ENCODE measurements around the gene NUDT3.
A peak's percentile ranks its signal among the peaks of the same experiment; 100 is the strongest.

Gene NUDT3

DNA sequence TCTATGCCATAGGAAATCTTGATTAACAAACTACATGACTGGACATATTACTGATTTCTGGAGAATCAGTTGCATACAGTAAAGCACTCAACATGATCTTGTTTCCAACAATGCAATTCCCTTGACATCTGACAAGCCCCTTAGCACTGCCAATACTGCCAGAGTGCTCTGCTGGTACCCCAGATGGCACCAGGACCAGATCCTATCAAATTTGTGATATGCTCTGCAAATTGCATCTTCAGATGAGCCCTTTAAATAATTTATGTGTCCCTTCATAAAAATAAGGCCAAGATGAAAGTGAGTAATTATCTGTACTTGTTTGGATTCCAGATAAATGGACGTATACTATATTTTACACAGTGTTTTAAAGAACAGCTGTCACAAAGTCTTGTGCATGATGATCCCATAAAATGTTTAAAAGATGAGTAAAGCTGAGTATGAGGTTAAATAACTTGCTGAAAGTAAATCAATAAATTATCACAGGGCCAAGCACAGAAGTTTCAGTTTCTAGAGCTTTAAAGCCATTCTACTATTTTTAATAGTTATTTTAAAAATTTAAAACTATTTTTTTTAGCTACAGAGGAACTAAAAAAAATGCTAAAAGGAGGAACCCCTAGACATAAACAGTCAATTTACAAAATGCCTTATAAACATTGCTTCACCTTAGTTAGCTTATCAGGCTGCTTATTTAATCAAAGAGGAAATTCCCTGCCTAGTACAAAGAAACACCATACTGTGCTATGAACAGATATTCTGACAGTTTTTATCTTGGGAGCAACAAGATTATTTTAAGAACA is 42.1 kb downstream of the NUDT3 start:
- peaks cover 28 to 76% (median 59%) of the 10 kb centered on the region in 10 experiments for H3K4me1 ChIP-seq
- peaks cover 0 to 9% (median 0%) of the 10 kb centered on the region in 11 experiments; a peak in 5 of 22 replicates for H3K9me3 ChIP-seq (replicated peaks in 1 of 11)
- peaks cover 0 to 26% (median 11%) of the 10 kb centered on the region in 11 experiments; a peak in 12 of 22 replicates for H3K36me3 ChIP-seq
- no peak for TF ChIP-seq Cebpa-rat (IDR thresholded peaks at IDR 0.05)
- H3K9ac ChIP-seq, result peak overlapping the region in 2 of 11 experiments; percentile 28 to 37; a peak in 1 of 22 replicates
- peaks cover 60 to 98% (median 88%) of the 10 kb centered on the region in 11 experiments; a peak in 21 of 22 replicates for H4K20me1 ChIP-seq
- no peaks in the 10 kb centered on the region for H3K27me3 ChIP-seq
- no peak overlapping the region for H3K4me3 ChIP-seq
- H3K4me2 ChIP-seq, result peak overlapping the region in 4 of 11 experiments; percentile 26 to 72 (median 55); a peak in 8 of 22 replicates
- H3K27ac ChIP-seq, result peak overlapping the region in 6 of 11 experiments; percentile 2 to 55 (median 32); a peak in 7 of 22 replicates

GRCh38 chr6:34349211-34349610 is 43.3 kb downstream of the NUDT3 start:
- H3K9me3 ChIP-seq (replicated peaks in 1 of 11), result peaks cover 0 to 14% (median 0%) of the 10 kb centered on the region in 11 experiments; a peak in 5 of 22 replicates
- peak overlapping the region in 1 of 11 experiments; percentile 16; a peak in 1 of 22 replicates for H3K27ac ChIP-seq
- H3K4me1 ChIP-seq, result peaks cover 39 to 86% (median 70%) of the 10 kb centered on the region in 10 experiments

DNA sequence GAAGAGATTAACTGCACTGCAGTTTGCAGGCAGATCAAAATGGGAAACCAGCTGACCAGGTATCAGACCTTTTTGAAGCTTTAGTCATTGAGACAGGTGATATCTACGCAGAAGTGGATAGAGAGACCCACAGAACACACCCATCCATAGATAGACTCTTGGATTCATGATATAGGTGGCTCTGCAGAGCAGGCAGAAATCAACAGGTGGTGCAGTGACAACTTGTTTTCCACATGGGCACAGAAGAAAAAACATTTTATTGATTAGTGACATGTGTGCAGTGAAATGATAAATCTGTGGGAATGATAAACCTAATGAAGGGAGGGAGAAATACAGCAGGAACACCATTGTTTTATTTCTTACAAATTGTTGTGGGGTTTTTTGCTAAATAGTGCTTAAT is 45.2 kb downstream of the NUDT3 start:
- peak overlapping the region in 2 of 11 experiments; percentile 39 to 46; a peak in 3 of 22 replicates for H3K27ac ChIP-seq

More at GRCh38 chr6:34349211-34349610, 43.3 kb downstream of the NUDT3 start:
- Histone ChIP-seq H3K9ac (no peak overlapping the region), H4K20me1 (peaks cover 56 to 96% (median 85%) of the 10 kb centered on the region in 11 experiments; a peak in 21 of 22 replicates), H3K4me2 (peak overlapping the region in 2 of 11 experiments; percentile 26 to 43; a peak in 3 of 22 replicates), H3K27me3 (no peaks in the 10 kb centered on the region), H3K36me3 (peaks cover 0 to 36% (median 12%) of the 10 kb centered on the region in 11 experiments; a peak in 12 of 22 replicates), H3K4me3 (no peak overlapping the region)
- TF ChIP-seq Cebpa-rat (IDR thresholded peaks at IDR 0.05), result no peak

GRCh38 chr6:34346175-34347119 is 46.0 kb downstream of the NUDT3 start:
- Histone ChIP-seq H3K27ac (peak overlapping the region; percentile 15 to 67 (median 44); a peak in 20 of 22 replicates), H3K4me3 (no peak overlapping the region), H3K27me3 (no peaks in the 10 kb centered on the region), H3K9me3 (replicated peaks in 1 of 11) (peaks cover 0 to 14% (median 0%) of the 10 kb centered on the region in 11 experiments; a peak in 5 of 22 replicates), H3K36me3 (peaks cover 3 to 39% (median 20%) of the 10 kb centered on the region in 11 experiments; a peak in 19 of 22 replicates), H3K9ac (peak overlapping the region in 4 of 11 experiments; percentile 9 to 19 (median 14); a peak in 2 of 22 replicates), H4K20me1 (peaks cover 45 to 96% (median 85%) of the 10 kb centered on the region in 11 experiments; a peak in 21 of 22 replicates), H3K4me2 (peak overlapping the region; percentile 26 to 70 (median 54)), H3K4me1 (peaks cover 32 to 87% (median 65%) of the 10 kb centered on the region in 10 experiments)
- no peak for TF ChIP-seq Cebpa-rat (IDR thresholded peaks at IDR 0.05)

More for the DNA sequence above, 45.2 kb downstream of the NUDT3 start:
- Histone ChIP-seq H3K27me3 (no peaks in the 10 kb centered on the region), H3K4me2 (peak overlapping the region in 6 of 11 experiments; percentile 7 to 69 (median 48); a peak in 7 of 22 replicates), H3K4me1 (peaks cover 36 to 87% (median 66%) of the 10 kb centered on the region in 10 experiments), H3K9ac (no peak overlapping the region), H4K20me1 (peaks cover 44 to 96% (median 85%) of the 10 kb centered on the region in 11 experiments; a peak in 21 of 22 replicates), H3K9me3 (replicated peaks in 1 of 11) (peaks cover 0 to 14% (median 0%) of the 10 kb centered on the region in 11 experiments; a peak in 5 of 22 replicates), H3K4me3 (no peak overlapping the region), H3K36me3 (peaks cover 0 to 39% (median 15%) of the 10 kb centered on the region in 11 experiments; a peak in 15 of 22 replicates)
- TF ChIP-seq Cebpa-rat (IDR thresholded peaks at IDR 0.05), result no peak

DNA sequence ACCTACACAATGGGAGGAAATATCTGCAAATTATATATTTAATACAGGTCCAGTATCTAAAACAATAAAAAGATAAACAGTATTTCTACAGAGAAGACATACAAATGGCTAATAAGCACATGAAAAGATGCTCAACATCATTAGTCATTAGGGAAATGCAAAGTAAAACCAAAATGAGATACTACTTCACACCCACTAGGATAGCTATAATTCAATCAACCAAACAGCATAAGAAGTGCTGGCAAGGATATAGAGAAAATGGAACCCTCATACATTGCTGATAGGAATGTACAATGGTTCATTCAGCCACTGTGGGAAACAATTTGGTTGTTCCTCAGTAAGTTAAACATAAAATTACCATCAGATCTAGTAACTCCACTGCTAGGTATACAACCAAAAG is 48.7 kb downstream of the NUDT3 start:
- Histone ChIP-seq H3K4me1 (peaks cover 47 to 94% (median 81%) of the 10 kb centered on the region in 10 experiments), H3K9me3 (replicated peaks in 1 of 11) (peaks cover 0 to 10% (median 0%) of the 10 kb centered on the region in 11 experiments; a peak in 5 of 22 replicates), H3K4me2 (peak overlapping the region in 5 of 11 experiments; percentile 46 to 70 (median 64); a peak in 7 of 22 replicates), H3K27ac (peak overlapping the region in 1 of 11 experiments; percentile 67; a peak in 3 of 22 replicates), H3K9ac (no peak overlapping the region), H3K36me3 (peaks cover 20 to 61% (median 31%) of the 10 kb centered on the region in 11 experiments), H3K27me3 (no peaks in the 10 kb centered on the region), H3K4me3 (no peak overlapping the region), H4K20me1 (peaks cover 23 to 93% (median 69%) of the 10 kb centered on the region in 11 experiments; a peak in 20 of 22 replicates)
- no peak for TF ChIP-seq Cebpa-rat (IDR thresholded peaks at IDR 0.05)

- no peak for TF ChIP-seq Cebpa-rat (IDR thresholded peaks at IDR 0.05)
- peaks cover 20 to 62% (median 31%) of the 10 kb centered on the region in 11 experiments for H3K36me3 ChIP-seq
- no peak overlapping the region; a peak in 1 of 22 replicates for H3K27ac ChIP-seq
- H3K4me2 ChIP-seq, result peak overlapping the region in 3 of 11 experiments; percentile 9 to 66 (median 58); a peak in 7 of 22 replicates
- H3K9me3 ChIP-seq (replicated peaks in 1 of 11), result peaks cover 0 to 10% (median 0%) of the 10 kb centered on the region in 11 experiments; a peak in 5 of 22 replicates
- H3K9ac ChIP-seq, result no peak overlapping the region
- peaks cover 30 to 93% (median 69%) of the 10 kb centered on the region in 11 experiments; a peak in 18 of 22 replicates for H4K20me1 ChIP-seq
- peaks cover 61 to 100% (median 89%) of the 10 kb centered on the region in 10 experiments for H3K4me1 ChIP-seq
- H3K27me3 ChIP-seq, result no peaks in the 10 kb centered on the region
- H3K4me3 ChIP-seq, result no peak overlapping the region
Observed at GRCh38 chr6:34342247-34342646, 50.2 kb downstream of the NUDT3 start.

DNA sequence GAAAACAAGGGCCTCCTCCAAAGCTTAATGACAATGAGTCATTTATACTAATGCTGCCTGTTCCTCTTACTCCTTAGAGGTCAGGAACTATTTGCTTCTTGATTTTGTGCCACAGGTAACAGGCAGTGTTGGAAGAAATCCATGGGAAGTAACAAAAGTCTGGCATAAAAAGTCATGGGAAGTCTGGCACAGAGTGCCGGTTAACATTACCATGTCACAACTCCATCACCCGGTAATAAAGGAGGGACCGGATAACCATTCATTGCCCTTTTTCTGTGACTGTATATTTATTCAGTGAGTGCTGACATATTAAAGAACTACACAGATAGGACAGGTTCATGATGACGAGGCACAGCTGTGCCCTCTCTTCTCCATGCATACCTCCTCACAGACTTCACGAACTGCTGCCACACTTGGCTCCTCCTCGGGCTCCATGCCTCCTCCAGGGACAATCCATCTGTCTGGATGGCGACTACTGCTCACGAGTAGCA is 50.9 kb downstream of the NUDT3 start:
- Histone ChIP-seq H3K27me3 (no peaks in the 10 kb centered on the region), H3K9ac (no peak overlapping the region), H3K4me3 (no peak overlapping the region), H3K4me1 (peaks cover 60 to 100% (median 89%) of the 10 kb centered on the region in 10 experiments), H3K36me3 (peaks cover 20 to 63% (median 33%) of the 10 kb centered on the region in 11 experiments), H4K20me1 (peaks cover 32 to 93% (median 65%) of the 10 kb centered on the region in 11 experiments; a peak in 18 of 22 replicates), H3K4me2 (peak overlapping the region in 6 of 11 experiments; percentile 9 to 80 (median 74); a peak in 11 of 22 replicates), H3K27ac (peak overlapping the region in 2 of 11 experiments; percentile 1 to 28; a peak in 1 of 22 replicates), H3K9me3 (replicated peaks in 1 of 11) (peaks cover 0 to 10% (median 0%) of the 10 kb centered on the region in 11 experiments; a peak in 5 of 22 replicates)
- no peak for TF ChIP-seq Cebpa-rat (IDR thresholded peaks at IDR 0.05)
